ENCODE results near the gene ETV7.
A peak's percentile ranks its signal among the peaks of the same experiment; 100 is the strongest.
"Not testable (repeated sequence)": the region's sequence is repeated elsewhere in the genome, so short reads cannot be mapped to it uniquely, and the experiment has no call there.

Gene ETV7

GRCh38 chr6:36362551-36363370, 24.7 kb downstream of the ETV7 start:
- no peak for DNase-seq

GRCh38 chr6:36361071-36361470, 26.4 kb downstream of the ETV7 start:
- no peak for DNase-seq

- DNase-seq: peak; percentile 76
These were observed 27.0 kb downstream of the ETV7 start for GRCh38 chr6:36360241-36361054.

GRCh38 chr6:36358226-36358915, 29.1 kb downstream of the ETV7 start:
- no peak for DNase-seq

GRCh38 chr6:36357872-36358225, 29.6 kb downstream of the ETV7 start:
- DNase-seq: peak; percentile 23

- peak; percentile 72 for DNase-seq
These were observed 31.6 kb downstream of the ETV7 start for GRCh38 chr6:36355819-36356218.

- no peak for DNase-seq
These were observed 34.0 kb downstream of the ETV7 start for GRCh38 chr6:36353411-36353915.

- DNase-seq: no peak
These were observed 34.9 kb downstream of the ETV7 start for GRCh38 chr6:36352477-36353157.

GRCh38 chr6:36350681-36351571, 36.5 kb downstream of the ETV7 start:
- DNase-seq: no peak

- no peak for DNase-seq
These were observed 37.4 kb downstream of the ETV7 start for GRCh38 chr6:36350082-36350481.

GRCh38 chr6:36349240-36349639, 38.2 kb downstream of the ETV7 start:
- no peak for DNase-seq

GRCh38 chr6:36347621-36348020, 39.8 kb downstream of the ETV7 start:
- no peak for DNase-seq

GRCh38 chr6:36346486-36347273, 40.8 kb downstream of the ETV7 start:
- no peak for DNase-seq

GRCh38 chr6:36345681-36346466, 41.6 kb downstream of the ETV7 start:
- DNase-seq: no peak

- DNase-seq: no peak
These were observed 44.3 kb downstream of the ETV7 start for GRCh38 chr6:36343109-36343680.

GRCh38 chr6:36340618-36341454, 46.6 kb downstream of the ETV7 start:
- peak; percentile 76 for DNase-seq

- DNase-seq: no peak
These were observed 47.2 kb downstream of the ETV7 start for GRCh38 chr6:36340306-36340617.

GRCh38 chr6:36339146-36339545, 48.3 kb downstream of the ETV7 start:
- DNase-seq: no peak

- DNase-seq: not testable (repeated sequence)
These were observed 49.2 kb downstream of the ETV7 start for GRCh38 chr6:36338223-36338622.
